ENCODE data around the gene TAF4.
A peak's percentile ranks its signal among the peaks of the same experiment; 100 is the strongest.

TAF4 gene

DNA sequence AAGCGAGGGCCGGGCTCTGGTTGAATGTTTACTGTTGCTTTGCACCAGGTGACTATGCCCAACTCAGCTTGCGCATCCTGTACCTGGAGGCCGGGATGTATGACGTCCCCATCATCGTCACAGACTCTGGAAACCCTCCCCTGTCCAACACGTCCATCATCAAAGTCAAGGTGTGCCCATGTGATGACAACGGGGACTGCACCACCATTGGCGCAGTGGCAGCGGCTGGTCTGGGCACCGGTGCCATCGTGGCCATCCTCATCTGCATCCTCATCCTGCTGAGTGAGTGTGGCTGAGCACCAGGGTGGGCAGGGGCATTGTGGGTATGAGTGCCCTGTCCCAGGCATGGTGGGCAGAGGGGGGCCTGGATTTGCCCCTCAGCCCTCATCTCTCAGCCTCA, 136.1 kb downstream of the TAF4 start:
- no peak for DNase-seq

DNA sequence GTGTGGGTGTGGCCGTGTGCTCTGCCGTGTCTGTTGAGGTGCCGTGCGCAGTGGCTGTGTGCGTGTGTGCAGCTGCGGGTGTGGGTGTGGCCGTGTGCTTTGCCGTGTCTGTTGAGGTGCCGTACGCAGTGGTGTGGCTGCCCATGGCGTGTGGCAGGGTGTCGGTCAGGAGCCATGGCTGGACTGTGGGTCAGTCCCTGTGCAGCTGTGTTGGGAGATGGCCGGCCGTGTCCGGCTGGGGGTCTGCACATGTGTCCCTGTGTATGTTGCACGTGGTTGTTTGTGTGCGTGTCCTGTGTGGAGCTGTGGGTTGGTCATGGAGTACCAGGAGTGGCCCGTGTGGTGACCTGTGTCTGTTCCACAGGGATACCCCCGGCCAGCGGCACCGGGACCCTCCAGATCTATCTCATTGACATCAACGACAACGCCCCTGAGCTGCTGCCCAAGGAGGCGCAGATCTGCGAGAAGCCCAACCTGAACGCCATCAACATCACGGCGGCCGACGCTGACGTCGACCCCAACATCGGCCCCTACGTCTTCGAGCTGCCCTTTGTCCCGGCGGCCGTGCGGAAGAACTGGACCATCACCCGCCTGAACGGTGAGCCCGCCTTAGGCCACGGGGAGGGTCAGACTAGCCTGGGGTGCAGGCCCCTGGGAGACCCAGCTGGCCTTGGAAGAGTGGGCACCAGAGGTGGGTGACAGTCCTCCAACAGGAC, 137.7 kb downstream of the TAF4 start:
- no peak for DNase-seq

DNA sequence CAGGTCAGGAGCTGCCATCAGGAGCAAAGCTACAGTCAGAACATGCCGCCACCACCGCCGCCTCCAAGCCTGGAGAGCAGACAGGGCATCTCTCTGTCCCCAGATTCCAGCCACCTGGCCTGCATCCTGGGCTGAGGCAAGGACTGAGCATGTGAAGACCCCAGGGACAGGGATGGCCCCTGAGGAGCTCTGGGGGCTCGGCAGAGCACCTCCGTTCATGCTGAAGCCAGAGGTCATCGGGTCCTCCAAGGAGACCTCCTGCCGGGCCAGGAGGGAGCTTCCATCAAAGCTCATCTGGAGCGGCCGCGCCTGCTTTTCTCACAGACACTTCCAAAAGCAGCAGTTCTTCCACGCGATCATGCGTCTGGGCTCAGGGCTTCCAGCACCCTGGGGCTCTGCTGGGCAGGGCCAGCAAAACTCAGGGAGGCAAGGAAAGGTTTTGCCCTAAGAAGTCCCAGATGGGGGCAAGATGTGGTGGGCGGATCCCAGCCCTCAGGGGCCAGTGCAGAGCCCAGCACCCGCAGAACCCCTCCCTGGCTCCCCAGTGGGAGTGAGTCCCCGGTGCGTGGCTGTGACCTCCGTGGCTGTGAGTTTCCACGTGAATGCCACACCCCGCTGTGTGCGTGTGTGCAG, 138.4 kb downstream of the TAF4 start:
- DNase-seq: no peak

DNA sequence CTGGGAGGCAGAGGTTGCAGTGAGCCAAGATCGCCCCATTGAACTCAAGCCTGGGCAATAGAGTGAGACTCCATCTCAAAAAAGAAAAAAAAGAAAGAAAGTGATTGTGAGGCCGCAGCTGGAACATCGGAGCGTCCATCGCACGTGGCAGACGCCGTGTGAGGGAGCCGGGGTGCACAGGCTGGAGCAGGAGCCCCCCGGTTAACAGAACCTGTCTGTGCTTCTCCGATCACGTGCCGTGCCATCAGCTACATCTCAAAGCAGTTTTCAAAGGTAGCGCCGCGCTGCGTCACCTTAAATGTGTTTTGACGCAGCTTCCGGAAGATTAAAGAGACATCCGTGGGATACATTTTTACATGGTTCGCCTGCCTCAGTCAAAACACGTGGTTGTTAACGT, 138.9 kb downstream of the TAF4 start:
- no peak for DNase-seq

DNA sequence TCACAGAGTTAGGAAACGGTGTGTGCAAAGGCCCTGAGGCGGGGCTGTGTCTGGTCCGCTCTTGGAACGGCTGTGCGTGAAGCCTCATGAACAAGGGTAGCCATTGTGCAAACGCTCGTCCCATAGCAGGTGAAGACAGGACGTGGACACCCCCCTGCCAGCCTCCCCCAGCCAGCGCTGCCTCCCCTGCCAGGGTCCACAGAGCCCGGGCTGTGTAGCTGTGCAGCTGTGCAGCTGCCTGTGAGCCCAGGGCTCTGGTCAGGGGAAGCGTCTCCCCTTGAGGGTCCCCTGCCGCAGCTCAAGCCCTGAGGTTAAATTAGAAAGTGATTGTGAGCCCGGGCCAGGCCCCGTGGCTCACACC, 139.4 kb downstream of the TAF4 start:
- DNase-seq: no peak

- DNase-seq: peak; percentile 9
These were observed 140.0 kb downstream of the TAF4 start for GRCh38 chr20:61925555-61926252.

- no peak for DNase-seq
These were observed 140.7 kb downstream of the TAF4 start for GRCh38 chr20:61924858-61925554.
